ENCODE data around the gene SLC38A2.

Gene SLC38A2

GRCh38 chr12:46372544-46373300 lies at the start of gene SLC38A2:
Gene SLC38A2 (minus strand): TSS chr12:46372773. CDS start chr12:46371293, 1,480 bp downstream.
- DNase-seq (ENCODE audit: low spot score), result peak; percentile 95

GRCh38 chr12:46419675-46420074 lies 47.1 kb upstream of the SLC38A2 start:
- DNase-seq (ENCODE audit: low spot score), result no peak

- no peak for DNase-seq (ENCODE audit: low spot score)
These were observed 43.0 kb upstream of the SLC38A2 start for GRCh38 chr12:46415552-46415951.

GRCh38 chr12:46414591-46415268 lies 42.2 kb upstream of the SLC38A2 start:
- no peak for DNase-seq (ENCODE audit: low spot score)

GRCh38 chr12:46413368-46413767 lies 40.8 kb upstream of the SLC38A2 start:
- no peak for DNase-seq (ENCODE audit: low spot score)

GRCh38 chr12:46412857-46413256 lies 40.3 kb upstream of the SLC38A2 start:
- no peak for DNase-seq (ENCODE audit: low spot score)

- DNase-seq (ENCODE audit: low spot score), result no peak
These were observed 37.9 kb upstream of the SLC38A2 start for GRCh38 chr12:46410495-46410894.

- DNase-seq (ENCODE audit: low spot score), result no peak
These were observed 37.4 kb upstream of the SLC38A2 start for GRCh38 chr12:46409974-46410373.

GRCh38 chr12:46409342-46409741 lies 36.8 kb upstream of the SLC38A2 start:
- DNase-seq (ENCODE audit: low spot score), result no peak

GRCh38 chr12:46408441-46408840 lies 35.9 kb upstream of the SLC38A2 start:
- DNase-seq (ENCODE audit: low spot score), result no peak

- no peak for DNase-seq (ENCODE audit: low spot score)
These were observed 34.8 kb upstream of the SLC38A2 start for GRCh38 chr12:46407361-46407760.

- no peak for DNase-seq (ENCODE audit: low spot score)
These were observed 33.9 kb upstream of the SLC38A2 start for GRCh38 chr12:46406352-46407027.

- DNase-seq (ENCODE audit: low spot score), result no peak
These were observed 32.2 kb upstream of the SLC38A2 start for GRCh38 chr12:46404733-46405132.

- DNase-seq (ENCODE audit: low spot score), result no peak
These were observed 31.7 kb upstream of the SLC38A2 start for GRCh38 chr12:46404225-46404631.

- DNase-seq (ENCODE audit: low spot score), result no peak
These were observed 31.1 kb upstream of the SLC38A2 start for GRCh38 chr12:46403719-46404070.

GRCh38 chr12:46402941-46403718 lies 30.6 kb upstream of the SLC38A2 start:
- DNase-seq (ENCODE audit: low spot score), result no peak

GRCh38 chr12:46402451-46402850 lies 29.9 kb upstream of the SLC38A2 start:
- DNase-seq (ENCODE audit: low spot score), result no peak

GRCh38 chr12:46401662-46402061 lies 29.1 kb upstream of the SLC38A2 start:
- no peak for DNase-seq (ENCODE audit: low spot score)

- DNase-seq (ENCODE audit: low spot score), result no peak
These were observed 27.8 kb upstream of the SLC38A2 start for GRCh38 chr12:46400406-46400805.

GRCh38 chr12:46399461-46400248 lies 27.1 kb upstream of the SLC38A2 start:
- DNase-seq (ENCODE audit: low spot score), result peak; percentile 37

- DNase-seq (ENCODE audit: low spot score), result no peak
These were observed 24.3 kb upstream of the SLC38A2 start for GRCh38 chr12:46396826-46397225.

All from CD4-positive, alpha-beta T cell treated with Interleukin-15 for 4 hours (primary cell).